ENCODE results near the gene TMEM178B.

- TF ChIP-seq CTCF (IDR thresholded peaks at IDR 0.05; ENCODE audit: poor library complexity) (no peak), EZH2 (IDR thresholded peaks at IDR 0.05; ENCODE audit: borderline replicate concordance) (no peak)
Measured at GRCh38 chr7:141079219-141079618, 5.4 kb downstream of the TMEM178B start.
